GM19025 (cell line): ENCODE data around the gene CISTR.
"Not testable (repeated sequence)": the region's sequence is repeated elsewhere in the genome, so short reads cannot be mapped to it uniquely, and the experiment has no call there.

Experiments used
- ATAC-seq: cut with Tn5 transposase; IDR thresholded peaks from one replicate; pipeline ENCODE4 v1.9.1; 2021; ENCODE audit warnings: mild to moderate bottlenecking, low read depth, moderate library complexity; ENCODE audit not compliant: unreplicated experiment

Gene CISTR

GRCh38 chr12:53725824-53726223 is 26.0 kb downstream of the CISTR start:
- no peak for ATAC-seq

- ATAC-seq, result no peak
Observed at GRCh38 chr12:53722450-53723041, 29.2 kb downstream of the CISTR start.

GRCh38 chr12:53720946-53721345 is 30.8 kb downstream of the CISTR start:
- no peak for ATAC-seq

GRCh38 chr12:53719649-53720048 is 32.1 kb downstream of the CISTR start:
- ATAC-seq, result no peak

GRCh38 chr12:53718567-53718966 is 33.2 kb downstream of the CISTR start:
- not testable (repeated sequence) for ATAC-seq

GRCh38 chr12:53717319-53717718 is 34.5 kb downstream of the CISTR start:
- no peak for ATAC-seq

GRCh38 chr12:53714004-53714403 is 37.8 kb downstream of the CISTR start:
- no peak for ATAC-seq

- ATAC-seq, result no peak
Observed at GRCh38 chr12:53713516-53713915, 38.3 kb downstream of the CISTR start.

GRCh38 chr12:53712059-53712643 is 39.6 kb downstream of the CISTR start:
- no peak for ATAC-seq

GRCh38 chr12:53710091-53710490 is 41.7 kb downstream of the CISTR start:
- no peak for ATAC-seq

- ATAC-seq, result no peak
Observed at GRCh38 chr12:53709671-53710070, 42.1 kb downstream of the CISTR start.

GRCh38 chr12:53706080-53706479 is 45.7 kb downstream of the CISTR start:
- ATAC-seq, result no peak

- ATAC-seq, result no peak
Observed at GRCh38 chr12:53703756-53704155, 48.0 kb downstream of the CISTR start.

- no peak for ATAC-seq
Observed at GRCh38 chr12:53701518-53702264, 50.1 kb downstream of the CISTR start.

GRCh38 chr12:53700567-53700966 is 51.2 kb downstream of the CISTR start:
- no peak for ATAC-seq

- ATAC-seq, result no peak
Observed at GRCh38 chr12:53699678-53700025, 52.1 kb downstream of the CISTR start.

- no peak for ATAC-seq
Observed at GRCh38 chr12:53698948-53699677, 52.7 kb downstream of the CISTR start.

GRCh38 chr12:53696655-53697331 is 55.0 kb downstream of the CISTR start:
- no peak for ATAC-seq
